MM.1S (cell line): Measurements from ENCODE around the gene PIEZO2.

Experiments
- DNase-seq: peaks from one replicate; pipeline ENCODE4 v3.0.0-alpha.2; 2015
- H2AFZ ChIP-seq: fragments of 300-600 bp; sonication (generic); 2 replicates; pipeline ENCODE4 v1.6.0; 2016; ENCODE audit warnings: antibody characterized with exemption, low read length
- H3F3A ChIP-seq: fragments of 300-600 bp; sonication (generic); 2 replicates; pipeline ENCODE4 v1.6.1; 2016; ENCODE audit warnings: mild to moderate bottlenecking, antibody characterized with exemption, low read length, moderate library complexity, mixed read lengths; ENCODE audit not compliant: insufficient read depth
- H3K27ac ChIP-seq: fragments of 300-600 bp; sonication (generic); 2 replicates; pipeline ENCODE4 v1.5.1; 2016; ENCODE audit warnings: mild to moderate bottlenecking, low read length
- H3K27me3 ChIP-seq: fragments of 300-600 bp; sonication (generic); replicated peaks from 2 replicates; pipeline ENCODE4 v1.6.0; 2016; ENCODE audit warnings: low read length; ENCODE audit not compliant: insufficient read depth
- H3K36me3 ChIP-seq: fragments of 300-600 bp; sonication (generic); replicated peaks from 2 replicates; pipeline ENCODE4 v1.6.1; 2016; ENCODE audit warnings: mild to moderate bottlenecking, low read length, mixed read lengths; ENCODE audit not compliant: insufficient read depth
- H3K4me1 ChIP-seq: fragments of 300-600 bp; sonication (generic); 2 replicates; pipeline ENCODE4 v1.6.1; 2016; ENCODE audit warnings: low read length, mixed read lengths
- H3K4me2 ChIP-seq: fragments of 300-600 bp; sonication (generic); 2 replicates; pipeline ENCODE4 v1.6.0; 2016; ENCODE audit warnings: low read depth, low read length
- H3K4me3 ChIP-seq: fragments of 300-600 bp; sonication (generic); 2 replicates; pipeline ENCODE4 v1.5.1; 2016; ENCODE audit warnings: low read length, mixed read lengths
- H3K79me2 ChIP-seq: fragments of 300-600 bp; sonication (generic); 2 replicates; pipeline ENCODE4 v1.6.1; 2016; ENCODE audit warnings: mixed run types, low read length, mixed read lengths
- H3K9ac ChIP-seq: fragments of 300-600 bp; sonication (generic); 2 replicates; pipeline ENCODE4 v1.6.1; 2016; ENCODE audit warnings: low read length, mixed read lengths
- H3K9me2 ChIP-seq: fragments of 300-600 bp; sonication (generic); replicated peaks from 2 replicates; pipeline ENCODE4 v1.6.1; 2016; ENCODE audit warnings: mild to moderate bottlenecking, low read length, mixed read lengths; ENCODE audit not compliant: insufficient read depth
- H3K9me3 ChIP-seq: fragments of 300-600 bp; sonication (generic); replicated peaks from 2 replicates; pipeline ENCODE4 v1.6.1; 2016; ENCODE audit warnings: mild to moderate bottlenecking, low read length, mixed read lengths; ENCODE audit not compliant: insufficient read depth
- H4K20me1 ChIP-seq: fragments of 300-600 bp; sonication (generic); 2 replicates; pipeline ENCODE4 v1.6.1; 2016; ENCODE audit warnings: mild to moderate bottlenecking, low read length, moderate library complexity, mixed read lengths; ENCODE audit not compliant: insufficient read depth
- CTCF ChIP-seq: fragments of 300-600 bp; sonication (generic); IDR thresholded peaks from 2 replicates; pipeline ENCODE4 v1.5.1; 2016; ENCODE audit warnings: antibody characterized with exemption, low read length, mixed read lengths
- EZH2 ChIP-seq: fragments of 300-600 bp; sonication (generic); optimal IDR thresholded peaks from 2 replicates; pipeline ENCODE3; 2017; ENCODE audit warnings: low read depth, mild to moderate bottlenecking, antibody characterized with exemption, low read length, mixed read lengths
- EZH2phosphoT487 ChIP-seq: fragments of 300-600 bp; sonication (generic); IDR thresholded peaks from 2 replicates; pipeline ENCODE4 v1.6.1; 2018; ENCODE audit warnings: antibody characterized with exemption, low read length

PIEZO2 gene

GRCh38 chr18:10687161-10687925 is 462.0 kb downstream of the PIEZO2 start:
- Histone ChIP-seq H3K27ac (no peak overlapping the region), H4K20me1 (no peaks in the 10 kb centered on the region), H2AFZ (no peak overlapping the region), H3K4me1 (no peaks in the 10 kb centered on the region), H3K9ac (no peak overlapping the region), H3K4me3 (no peak overlapping the region), H3K9me3 (no peaks in the 10 kb centered on the region), H3F3A (no peaks in the 10 kb centered on the region), H3K4me2 (no peak overlapping the region), H3K27me3 (no peaks in the 10 kb centered on the region), H3K36me3 (no peaks in the 10 kb centered on the region), H3K9me2 (no peaks in the 10 kb centered on the region), H3K79me2 (no peaks in the 10 kb centered on the region)
- TF ChIP-seq EZH2phosphoT487, result no peak
- TF ChIP-seq EZH2, result no peak
- no peak for TF ChIP-seq CTCF
- no peak for DNase-seq

DNA sequence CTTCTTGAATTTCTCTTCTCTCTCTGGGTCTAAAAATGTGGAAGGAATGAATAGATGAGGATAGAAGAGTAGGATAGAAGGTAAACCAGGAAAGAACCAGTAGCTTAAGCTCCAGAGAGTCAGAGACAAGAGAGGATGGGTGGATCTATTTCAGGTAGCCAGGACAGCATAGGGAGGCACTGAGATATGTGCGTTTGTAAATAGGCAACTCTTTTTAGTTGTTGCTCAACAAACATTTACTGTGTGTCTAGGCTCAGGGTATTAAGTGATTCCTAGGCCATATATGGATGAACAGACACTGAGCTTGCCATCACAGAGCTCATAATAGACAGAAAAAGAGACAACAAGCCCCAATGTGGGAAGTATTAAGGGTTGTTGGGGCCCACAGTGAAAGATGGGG is 463.1 kb downstream of the PIEZO2 start:
- Histone ChIP-seq H3K4me3 (no peak overlapping the region), H3K9me3 (no peaks in the 10 kb centered on the region), H3K9me2 (no peaks in the 10 kb centered on the region), H3K36me3 (no peaks in the 10 kb centered on the region), H2AFZ (no peak overlapping the region), H4K20me1 (no peaks in the 10 kb centered on the region), H3K9ac (no peak overlapping the region), H3K79me2 (no peaks in the 10 kb centered on the region), H3K27ac (no peak overlapping the region), H3K4me2 (no peak overlapping the region), H3K27me3 (no peaks in the 10 kb centered on the region), H3F3A (no peaks in the 10 kb centered on the region), H3K4me1 (no peaks in the 10 kb centered on the region)
- DNase-seq, result no peak
- no peak for TF ChIP-seq EZH2

GRCh38 chr18:10685484-10685883 is 463.9 kb downstream of the PIEZO2 start:
- H3K9me2 ChIP-seq, result no peaks in the 10 kb centered on the region
- no peaks in the 10 kb centered on the region for H3K4me1 ChIP-seq
- no peak overlapping the region for H3K27ac ChIP-seq
- no peaks in the 10 kb centered on the region for H3K9me3 ChIP-seq
- no peaks in the 10 kb centered on the region for H3F3A ChIP-seq
- H3K9ac ChIP-seq, result no peak overlapping the region
- H3K4me3 ChIP-seq, result no peak overlapping the region
- H2AFZ ChIP-seq, result no peak overlapping the region
- H3K36me3 ChIP-seq, result no peaks in the 10 kb centered on the region
- H3K27me3 ChIP-seq, result no peaks in the 10 kb centered on the region
- no peak for DNase-seq
- H3K4me2 ChIP-seq, result no peak overlapping the region
- no peaks in the 10 kb centered on the region for H3K79me2 ChIP-seq
- TF ChIP-seq EZH2phosphoT487 (no peak), EZH2 (no peak), CTCF (no peak)
- no peaks in the 10 kb centered on the region for H4K20me1 ChIP-seq

- no peak overlapping the region for H3K9ac ChIP-seq
- no peaks in the 10 kb centered on the region for H3K36me3 ChIP-seq
- H3K79me2 ChIP-seq, result no peaks in the 10 kb centered on the region
Observed at GRCh38 chr18:10682368-10682714, 467.0 kb downstream of the PIEZO2 start.

More at GRCh38 chr18:10682368-10682714, 467.0 kb downstream of the PIEZO2 start:
- no peak overlapping the region for H3K27ac ChIP-seq
- DNase-seq, result no peak
- H3K4me3 ChIP-seq, result no peak overlapping the region
- no peak overlapping the region for H3K4me2 ChIP-seq
- H3K4me1 ChIP-seq, result no peaks in the 10 kb centered on the region
- no peaks in the 10 kb centered on the region for H4K20me1 ChIP-seq
- TF ChIP-seq CTCF, result 0 out of 2 replicates have a peak, but pooled peaks have one; percentile 4
- TF ChIP-seq EZH2, result no peak
- no peaks in the 10 kb centered on the region for H3K27me3 ChIP-seq
- no peaks in the 10 kb centered on the region for H3K9me2 ChIP-seq
- H3F3A ChIP-seq, result no peaks in the 10 kb centered on the region
- no peak overlapping the region for H2AFZ ChIP-seq
- H3K9me3 ChIP-seq, result no peaks in the 10 kb centered on the region
